Activated T-cell treated with anti-CD3 and anti-CD28 coated beads, Interleukin-2, amount 50 U/mL, for 48 hours (primary cell): Measurements from ENCODE around the gene BBIP1.
"Not testable (repeated sequence)": the region's sequence is repeated elsewhere in the genome, so short reads cannot be mapped to it uniquely, and the experiment has no call there.

Experiments
- DNase-seq, 2 experiments: peaks; one replicate each; pipeline ENCODE4 v3.0.0-alpha.2; 2020

BBIP1 gene

DNA sequence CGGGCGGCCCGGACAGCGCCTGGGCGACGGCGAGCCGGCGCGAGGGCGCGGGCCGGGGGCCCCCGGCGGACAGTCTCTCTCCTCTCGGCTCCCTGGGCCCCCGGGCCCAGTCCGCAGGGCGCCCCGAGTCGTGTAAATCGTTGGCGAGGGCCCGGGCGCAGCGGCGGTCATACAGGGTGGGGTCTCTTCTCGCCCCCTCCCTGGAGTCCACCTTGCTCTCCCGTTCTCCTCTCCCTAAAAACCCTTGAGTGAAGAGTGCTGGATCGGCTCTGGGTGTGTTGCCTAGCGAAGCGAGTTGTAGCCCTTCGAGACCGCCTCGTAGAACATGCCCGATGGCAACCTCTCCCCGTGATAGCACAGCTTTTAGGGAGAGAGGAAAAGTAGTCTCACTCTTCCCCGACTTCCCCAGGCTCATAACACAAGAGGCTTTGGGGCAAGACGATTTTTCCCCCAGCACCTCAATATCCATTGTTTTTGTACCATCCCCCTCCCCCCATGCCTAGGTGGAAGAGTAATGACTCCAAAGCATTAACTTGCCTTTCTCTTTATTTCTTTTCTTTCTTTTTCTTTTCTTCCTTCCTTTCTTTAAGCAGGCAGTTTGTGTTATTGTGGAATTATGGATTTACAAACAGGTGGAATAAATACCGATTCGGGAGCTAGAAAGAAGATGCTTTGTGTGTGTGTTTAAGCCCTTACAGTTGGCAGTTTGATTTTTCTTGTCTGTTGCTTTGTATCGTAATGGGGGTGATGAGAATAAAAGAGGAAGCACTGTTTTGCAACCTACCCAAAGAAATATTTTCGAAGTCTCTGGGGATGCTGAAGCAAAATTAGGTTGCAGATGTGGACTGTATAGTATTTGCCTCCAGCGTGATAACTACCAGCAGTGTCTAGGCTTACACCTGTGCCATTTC is 1.2 kb upstream of the BBIP1 start:
- peak; percentile 55 to 58 for DNase-seq

DNA sequence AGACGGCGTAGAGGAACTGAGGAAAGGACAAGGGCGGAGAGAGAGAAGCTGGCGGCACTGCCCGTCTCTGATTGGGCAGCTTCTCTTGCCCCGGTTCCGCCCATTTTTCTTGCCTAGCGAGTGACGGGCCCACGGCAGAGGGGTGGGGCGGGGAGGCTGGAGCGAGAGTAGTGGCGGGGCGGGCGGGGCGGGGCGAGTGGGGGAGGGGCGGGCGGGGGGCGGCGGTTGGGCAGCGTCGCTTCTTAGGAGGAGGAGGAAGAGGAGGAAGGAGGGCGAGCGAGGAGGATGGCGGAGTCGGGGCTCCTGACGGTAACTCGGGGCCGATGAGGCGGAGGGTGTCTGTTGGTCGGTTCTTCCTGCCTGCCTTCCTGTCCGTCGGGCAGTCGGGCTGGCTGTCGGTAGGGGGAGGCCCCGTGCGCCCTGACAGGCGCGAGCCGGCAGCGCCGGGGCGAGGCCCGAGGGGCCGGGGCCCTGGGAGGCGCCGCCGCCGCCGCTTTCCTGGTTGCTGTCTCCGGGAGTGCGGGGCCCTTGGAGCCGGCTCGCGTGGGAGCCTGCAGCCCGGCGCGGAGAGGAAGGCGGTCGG is 460 bp upstream of the BBIP1 start, which contains the start of gene SHOC2:
TSS of gene SHOC2 (plus strand) at position 256 of the 583 bp plus-strand sequence. CDS start 44,755 bp downstream, outside the sequence.
- DNase-seq, result peak; percentile 97

DNA sequence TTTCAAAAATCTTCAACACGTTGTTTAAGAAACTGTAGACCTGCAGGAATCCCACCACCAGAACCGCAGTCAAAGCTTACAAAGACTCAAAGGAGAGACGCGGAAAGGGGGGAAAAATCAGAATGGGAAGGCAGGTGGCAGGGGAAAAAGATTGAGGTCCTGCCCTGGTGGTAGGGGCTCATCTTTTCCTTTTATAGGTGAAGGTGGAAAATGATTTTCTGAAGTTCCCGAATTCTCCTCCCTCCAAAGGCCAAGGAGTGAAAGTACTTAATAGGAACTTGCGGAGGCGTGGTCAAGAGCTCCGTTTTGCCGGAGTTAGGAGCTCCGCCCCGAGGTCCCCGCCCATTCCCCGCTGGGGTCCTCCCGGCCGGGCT is 724 bp downstream of the BBIP1 start:
- peak in 1 of 2 experiments; percentile 94 for DNase-seq

DNA sequence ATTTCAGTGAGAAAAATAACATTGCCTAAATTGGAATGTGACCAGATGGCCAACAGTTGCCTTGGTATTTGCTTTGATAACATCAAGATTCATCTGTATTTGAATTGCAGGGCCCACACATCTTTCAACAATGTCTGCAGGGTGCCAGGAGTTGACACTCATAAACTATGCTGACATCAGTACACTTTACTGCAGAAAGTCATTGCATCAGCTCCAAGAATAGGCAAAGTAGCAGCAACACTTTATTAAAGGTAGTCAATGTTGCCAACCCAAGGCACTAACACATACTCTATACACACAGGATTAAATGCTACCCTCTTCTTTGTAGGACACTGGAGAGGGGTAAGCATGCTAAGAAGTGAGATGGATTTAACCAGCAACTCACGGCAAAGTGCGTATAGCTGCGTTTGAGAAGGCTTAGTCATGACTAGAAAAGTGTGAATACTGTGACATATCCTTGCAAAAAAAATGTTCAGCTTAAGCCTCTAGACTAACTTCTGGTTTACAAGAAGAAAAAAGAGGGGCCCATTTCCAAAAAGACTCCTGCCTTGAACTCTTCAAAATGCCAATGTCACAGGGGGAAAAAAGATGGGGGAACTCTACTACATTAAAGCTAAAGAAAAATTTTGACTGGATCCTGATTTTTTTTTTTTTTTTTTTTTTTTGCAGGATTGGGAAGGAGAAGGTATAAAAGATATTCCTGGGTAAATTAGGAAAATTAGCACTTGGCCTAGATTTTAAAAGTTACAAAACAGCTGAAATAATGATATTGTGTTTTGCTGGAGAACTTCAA is 2.2 kb downstream of the BBIP1 start:
- DNase-seq, result no peak

DNA sequence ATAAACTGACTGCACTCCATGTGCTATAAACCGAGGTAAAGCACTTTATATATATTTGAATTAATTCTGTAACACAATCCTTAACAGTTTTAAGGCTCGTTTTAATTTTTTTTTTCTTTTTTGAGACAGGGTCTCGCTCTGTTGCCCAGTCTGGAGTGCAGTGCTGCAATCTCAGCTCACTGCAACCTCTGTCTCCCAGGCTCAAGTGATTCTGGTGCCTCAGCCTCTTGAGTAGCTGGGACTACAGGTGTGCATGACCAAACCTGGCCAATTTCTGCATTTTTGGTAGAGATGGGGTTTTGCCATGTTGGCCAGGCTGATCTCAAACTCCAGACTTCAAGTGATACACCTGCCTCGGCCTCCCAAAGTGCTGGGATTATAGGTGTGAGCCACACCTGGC is 3.4 kb downstream of the BBIP1 start:
- not testable (repeated sequence) for DNase-seq

DNA sequence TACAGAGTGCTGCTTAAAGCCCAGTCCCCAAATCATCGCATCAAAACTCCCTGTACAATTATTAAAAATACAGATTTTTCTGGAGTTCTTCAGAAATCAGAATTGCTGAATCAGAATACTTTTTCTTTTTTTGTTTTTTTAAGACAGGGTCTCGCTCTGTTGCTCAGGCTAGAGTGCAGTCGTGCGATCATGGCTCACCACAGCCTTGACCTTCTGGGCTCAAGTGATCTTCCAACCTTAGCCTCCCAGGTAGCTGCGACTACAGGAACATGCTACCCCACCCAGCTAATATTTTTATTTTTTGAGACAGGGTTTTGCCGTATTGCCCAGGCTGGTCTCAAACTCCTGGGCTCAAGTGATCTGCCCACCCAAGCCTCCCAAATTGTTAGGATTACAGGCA is 3.9 kb downstream of the BBIP1 start:
- no peak for DNase-seq

DNA sequence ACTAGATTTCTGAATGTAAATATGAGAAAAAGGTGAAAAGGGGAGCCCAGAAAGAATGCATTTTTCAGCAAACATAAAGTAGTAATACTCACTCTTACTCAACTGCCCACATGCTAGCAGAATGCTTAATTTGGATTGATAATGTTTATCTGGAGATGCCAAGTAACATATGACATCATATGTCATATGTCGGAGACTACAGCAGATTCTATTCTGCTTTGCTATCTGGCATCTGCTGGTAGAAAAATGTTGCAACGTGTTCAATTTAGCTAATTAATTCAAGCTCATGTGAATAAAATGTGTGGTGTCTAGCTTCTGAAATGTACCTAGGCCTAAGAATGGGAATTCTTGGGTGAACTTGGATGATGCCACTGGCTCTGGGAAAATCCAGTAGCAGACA is 4.5 kb downstream of the BBIP1 start:
- DNase-seq, result no peak

DNA sequence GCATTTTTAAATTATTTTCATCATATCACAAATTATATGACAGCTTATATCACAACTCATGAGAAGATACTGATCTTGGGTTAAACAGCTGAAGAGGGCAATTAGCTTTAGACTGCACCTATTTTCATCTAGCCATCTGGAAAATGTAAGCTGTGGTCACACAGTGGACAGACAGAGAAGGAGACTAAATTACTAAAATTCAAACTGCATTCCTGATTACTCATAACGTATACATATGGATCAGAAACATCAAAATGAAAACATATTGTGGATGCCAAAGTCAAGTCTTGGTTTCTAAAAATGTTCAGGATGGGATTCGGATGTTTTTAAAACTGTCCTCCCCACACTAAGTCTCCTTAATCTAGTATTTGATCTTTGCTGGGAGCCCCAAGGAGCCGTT is 6.6 kb downstream of the BBIP1 start:
- DNase-seq, result no peak

DNA sequence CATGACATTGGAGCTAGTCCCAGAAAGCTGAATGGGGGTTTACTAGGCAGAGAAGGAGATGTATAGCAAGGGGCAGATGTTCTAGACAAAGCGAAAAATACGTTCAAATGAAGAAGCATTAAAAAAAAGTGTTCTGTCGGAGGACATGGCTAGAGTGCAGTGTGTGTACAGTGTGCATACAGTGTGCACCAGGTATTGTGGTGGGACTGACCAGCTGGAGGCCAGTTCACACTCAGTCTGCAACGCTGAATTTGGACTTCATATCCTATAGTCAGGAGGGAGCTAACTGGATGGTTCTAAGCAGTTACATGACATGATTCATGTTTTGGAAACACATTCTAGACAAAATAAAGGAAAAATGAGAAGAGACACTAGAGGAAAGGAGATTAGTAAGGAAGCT is 8.8 kb downstream of the BBIP1 start:
- no peak for DNase-seq

DNA sequence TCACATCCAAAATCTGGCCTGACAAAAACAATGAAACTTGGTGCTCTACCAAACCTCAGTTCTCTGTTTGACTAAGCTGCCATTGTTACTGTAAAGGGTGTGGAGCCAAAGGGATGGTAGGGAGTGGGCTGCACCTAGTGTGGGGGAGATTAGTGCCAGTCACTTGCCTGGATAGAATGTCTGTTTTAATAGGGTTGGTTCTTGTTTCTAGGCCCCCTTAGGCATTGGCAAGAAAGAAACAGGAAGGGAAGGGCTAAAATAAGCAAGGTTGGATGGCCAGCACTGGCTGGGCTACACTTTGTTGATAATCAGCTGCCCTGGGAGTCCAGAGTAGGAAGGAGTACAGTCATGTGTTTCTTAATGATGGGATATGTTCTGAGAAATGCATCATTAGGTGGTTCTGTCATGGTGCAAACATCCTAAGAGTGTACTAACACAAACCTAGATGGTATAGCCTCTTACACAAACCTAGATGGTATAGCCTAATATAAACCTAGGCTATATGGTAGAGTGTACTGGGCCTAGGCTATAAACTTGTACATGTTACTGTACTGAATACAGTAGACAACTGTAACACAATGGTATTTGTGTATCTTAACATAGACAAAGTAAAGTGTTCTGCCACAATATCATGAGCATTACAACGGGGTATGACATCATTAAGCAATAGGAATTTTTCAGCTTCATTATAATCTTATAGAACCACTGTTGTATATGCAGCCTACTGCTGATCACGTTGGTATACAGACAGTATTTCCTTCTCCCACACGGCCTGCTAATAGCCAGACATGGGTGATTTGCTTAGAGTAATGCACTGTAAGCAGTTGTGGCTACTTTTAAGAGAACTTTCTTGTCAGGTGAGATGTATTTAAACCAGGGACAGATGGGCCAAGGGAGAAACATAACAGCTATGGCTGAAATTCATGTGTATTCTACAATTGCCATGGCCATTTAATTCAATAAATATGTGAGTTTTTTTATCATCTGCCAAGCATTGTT is 15.4 kb downstream of the BBIP1 start:
- DNase-seq, result peak; percentile 33 to 42

DNA sequence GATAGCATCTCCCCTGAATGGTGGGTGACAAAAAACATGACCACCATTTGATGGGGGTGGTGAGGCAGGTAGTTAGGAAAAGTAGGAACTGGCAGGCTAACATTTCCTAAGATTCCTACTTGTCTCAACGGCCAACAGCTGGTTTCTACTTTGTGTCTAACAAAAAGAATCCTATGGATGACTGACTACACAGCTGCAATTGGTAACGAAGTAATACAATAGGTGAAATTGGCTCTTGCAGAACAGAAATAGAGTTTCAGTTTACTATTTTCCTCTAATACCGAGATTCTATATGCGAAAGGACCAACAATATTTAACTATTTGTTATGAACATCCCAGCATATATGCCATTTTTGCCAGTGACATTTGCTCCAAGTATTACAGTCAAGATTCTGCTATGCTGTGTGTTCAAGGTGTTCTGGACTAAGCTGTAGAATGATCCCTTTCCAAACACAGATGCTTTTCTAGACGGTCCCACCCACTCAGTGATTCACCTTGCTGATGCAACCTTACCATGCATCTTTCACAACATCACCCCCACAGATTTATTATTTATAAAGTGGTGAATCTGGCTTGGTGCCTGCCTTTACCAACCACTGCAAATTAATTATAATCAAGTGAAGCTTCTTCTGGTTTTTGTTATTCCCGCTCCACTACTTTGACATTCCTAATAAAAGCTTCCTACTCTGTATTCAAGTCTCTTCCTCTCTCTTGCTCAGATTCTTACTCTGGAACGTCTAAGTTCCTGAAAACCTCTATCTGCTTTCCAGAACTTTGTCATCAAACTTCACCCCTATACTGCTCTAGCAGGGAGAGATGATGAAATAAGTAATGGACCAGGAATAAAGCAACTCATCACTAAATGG is 16.8 kb downstream of the BBIP1 start:
- peak in 1 of 2 experiments; percentile 46 for DNase-seq

DNA sequence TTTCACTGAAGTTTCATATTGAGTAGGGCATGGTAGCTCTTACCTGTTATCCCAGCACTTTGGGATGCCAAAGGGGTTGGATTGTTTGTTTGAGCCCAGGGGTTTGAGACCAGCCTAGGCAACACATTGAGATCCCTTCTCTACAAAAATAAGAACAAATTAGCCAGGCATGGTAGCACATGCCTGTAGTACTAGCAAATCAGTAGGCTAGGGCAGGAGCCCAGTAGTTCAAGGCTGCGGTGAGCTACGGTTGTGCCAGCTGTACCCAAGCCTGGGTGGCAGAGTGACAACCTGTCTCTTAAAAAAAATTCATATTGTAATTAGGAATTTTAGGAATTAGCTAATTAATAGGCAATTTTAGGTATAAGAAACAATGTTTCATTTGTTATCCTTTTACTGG is 18.0 kb downstream of the BBIP1 start:
- no peak for DNase-seq

DNA sequence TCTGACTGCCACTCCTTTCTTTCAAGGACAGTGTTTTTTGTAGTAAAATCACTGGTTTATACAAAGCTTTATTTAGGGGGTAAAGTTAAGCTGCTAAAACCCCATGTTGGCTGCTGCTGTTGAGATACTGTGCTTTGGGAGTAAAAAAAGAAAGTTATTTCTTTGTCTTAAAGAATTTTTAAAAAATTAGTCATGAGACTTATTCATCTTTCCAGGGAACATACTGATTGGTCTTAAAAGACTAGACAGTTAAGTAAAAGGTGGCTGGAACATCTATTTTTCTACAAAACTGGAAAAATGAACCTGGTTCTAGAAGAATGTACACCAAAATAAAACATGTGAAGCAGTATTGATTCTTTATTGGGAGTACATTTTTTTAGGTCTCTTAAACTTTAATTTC is 20.6 kb downstream of the BBIP1 start:
- no peak for DNase-seq

DNA sequence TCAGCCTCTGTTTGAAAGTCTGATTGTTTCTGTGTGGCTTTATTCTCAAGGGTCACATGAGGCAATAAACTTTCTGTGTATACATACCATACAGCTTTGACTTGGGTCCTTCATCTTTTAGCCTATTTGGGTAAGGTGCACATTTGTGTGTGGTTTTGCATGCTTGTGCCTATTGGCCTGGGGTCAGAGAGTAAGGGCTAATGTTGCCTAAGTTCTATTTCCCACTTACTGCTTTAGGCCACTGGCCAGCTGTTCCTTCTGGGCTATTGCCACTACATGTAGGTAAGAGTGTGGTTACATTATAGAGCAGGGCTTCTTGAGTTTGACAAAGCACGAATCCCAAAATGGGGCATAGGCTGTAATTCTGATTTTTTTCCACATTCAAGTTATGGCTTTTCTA is 21.8 kb downstream of the BBIP1 start:
- no peak for DNase-seq

DNA sequence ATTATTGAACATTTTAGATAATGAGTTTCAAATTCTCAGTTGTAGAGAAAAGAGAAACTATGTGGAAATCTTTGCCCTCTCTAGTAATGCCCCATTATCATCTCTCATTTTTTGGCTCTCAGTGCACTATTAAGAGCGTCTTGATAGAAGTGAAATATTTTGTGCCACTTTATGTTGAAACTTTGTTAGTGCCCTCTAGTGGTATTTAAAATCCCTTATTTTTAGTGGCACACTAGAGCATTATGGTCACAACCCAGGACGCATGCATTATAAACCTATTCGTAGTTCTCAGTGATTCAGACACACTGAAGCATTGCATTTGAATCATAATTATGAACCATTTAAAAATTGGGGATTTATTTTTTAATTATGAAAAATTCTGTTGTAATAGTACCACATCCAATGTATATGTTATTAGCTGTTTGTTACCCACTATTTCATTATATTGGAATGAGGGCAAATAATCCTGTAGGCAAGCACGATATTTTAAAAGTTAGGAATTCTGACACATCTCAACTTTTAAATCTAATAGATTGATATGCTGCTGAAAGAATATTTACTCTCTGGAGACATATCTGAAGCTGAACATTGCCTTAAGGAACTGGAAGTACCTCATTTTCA is 25.3 kb downstream of the BBIP1 start:
- no peak for DNase-seq

DNA sequence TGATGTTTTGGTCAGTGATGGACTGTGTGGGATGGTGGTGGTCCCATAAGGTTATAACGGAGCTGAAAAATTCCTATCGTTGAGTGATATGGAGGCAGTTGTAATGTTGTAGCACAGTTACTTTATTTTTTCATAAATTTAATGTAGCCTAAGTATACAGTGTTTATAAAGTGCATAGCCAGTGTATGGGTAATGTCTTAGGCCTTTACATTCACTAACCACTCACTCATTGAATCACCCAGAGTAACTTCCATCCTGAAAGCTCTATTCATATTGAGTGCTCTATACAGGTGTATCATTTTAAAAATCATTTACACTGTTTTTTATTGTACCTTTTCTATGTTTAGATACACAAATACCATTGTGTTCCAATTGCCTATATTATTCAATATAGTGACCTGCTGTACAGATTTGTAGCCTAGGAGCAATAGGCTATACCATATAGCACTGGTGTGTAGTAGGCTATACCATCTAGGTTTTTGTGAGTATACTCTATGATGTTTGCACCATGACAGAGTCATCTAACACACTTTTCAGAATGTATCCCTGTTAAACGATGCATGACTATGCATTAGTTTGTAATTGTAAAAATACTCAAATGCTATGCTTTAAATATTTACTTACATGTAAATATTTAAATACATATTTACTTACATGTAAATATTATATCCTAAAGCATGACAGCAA is 26.2 kb downstream of the BBIP1 start:
- DNase-seq, result no peak

DNA sequence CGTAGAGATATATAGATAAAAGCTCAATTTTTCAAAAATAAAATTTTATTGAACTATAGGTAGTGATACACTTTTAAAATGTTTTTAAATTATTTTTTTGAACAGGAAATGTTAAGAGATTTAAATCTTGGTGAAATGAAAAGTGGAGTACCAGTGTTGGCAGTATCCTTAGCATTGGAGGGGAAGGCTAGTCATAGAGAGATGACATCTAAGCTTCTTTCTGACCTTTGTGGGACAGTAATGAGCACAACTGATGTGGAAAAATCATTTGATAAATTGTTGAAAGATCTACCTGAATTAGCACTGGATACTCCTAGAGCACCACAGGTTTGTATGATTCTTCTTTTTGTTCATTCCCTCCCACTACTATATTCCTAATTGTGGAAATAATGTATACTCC is 31.4 kb downstream of the BBIP1 start:
- DNase-seq, result no peak

DNA sequence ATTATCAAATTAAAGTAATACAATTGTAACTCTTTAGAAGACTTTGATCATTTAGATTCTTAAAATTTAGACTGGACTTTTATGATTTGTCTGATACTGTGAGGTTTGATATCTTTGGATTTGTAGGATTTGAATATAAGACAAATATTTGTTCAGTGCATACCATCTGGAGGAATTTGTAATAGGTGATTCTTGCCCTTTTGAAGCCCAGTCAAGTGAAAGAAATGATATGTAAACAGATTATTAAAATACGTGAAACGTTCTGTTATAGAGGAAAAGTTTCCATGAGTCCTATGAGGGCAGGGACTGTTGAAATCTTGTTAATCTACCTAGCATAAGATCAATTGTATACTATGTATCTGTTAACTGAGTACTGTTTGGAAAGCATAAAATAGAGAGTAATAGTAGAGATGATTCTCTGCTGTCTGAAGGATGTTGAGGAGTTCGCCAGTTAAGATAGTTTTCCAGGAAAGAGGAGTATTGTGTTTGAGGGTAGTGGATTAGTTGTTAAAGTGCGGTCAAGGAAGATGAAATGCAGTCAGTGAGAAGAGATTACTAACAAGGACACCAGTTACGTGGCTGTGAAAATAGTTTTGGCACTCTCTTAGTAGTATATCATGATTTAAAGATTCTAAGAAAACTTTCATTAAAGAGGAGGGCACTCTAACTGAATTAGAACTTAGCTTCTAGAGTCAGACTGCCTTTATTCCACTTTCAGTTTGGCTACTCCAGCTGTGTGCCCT is 32.9 kb downstream of the BBIP1 start:
- no peak for DNase-seq

DNA sequence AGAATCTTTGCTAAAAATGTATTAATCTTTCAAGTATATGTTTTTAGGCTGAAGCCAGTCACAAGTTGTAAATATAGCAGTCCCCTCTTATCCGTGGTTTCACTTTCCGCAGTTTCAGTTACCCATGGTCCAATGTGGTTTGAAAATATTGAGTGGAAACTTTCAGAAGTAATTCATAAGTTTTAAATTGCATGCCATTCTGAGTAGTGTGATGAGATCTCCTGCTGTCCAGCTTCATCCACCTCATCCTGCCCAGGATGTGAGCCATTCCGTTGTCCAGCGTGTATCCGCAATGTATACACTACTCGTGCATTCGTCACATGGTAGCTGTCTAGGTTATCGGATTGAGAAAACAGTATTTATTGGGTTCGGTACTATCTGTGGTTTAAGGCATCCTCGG is 35.1 kb downstream of the BBIP1 start:
- no peak for DNase-seq
